K562 (cell line): Measurements from ENCODE around the gene MPPED2. TPM values are rescaled to one million over a fixed set of nuclear protein-coding genes. Genes with fewer than 3 reads are reported as not detected.

ENCODE experiments used
- POLR2AphosphoS5 ChIP-seq: IDR thresholded peaks from 2 replicates; pipeline ENCODE4 v1.6.1; 2011; ENCODE audit warnings: mild to moderate bottlenecking, low read depth, low read length, moderate library complexity; ENCODE audit not compliant: control insufficient read depth, insufficient read depth
- SMARCA5 ChIP-seq: fragments of 450-650 bp; IDR thresholded peaks from 2 replicates; pipeline ENCODE4 v1.6.1; 2016
- TEAD2 ChIP-seq: fragments of 450-650 bp; IDR thresholded peaks from 2 replicates; pipeline ENCODE4 v1.6.1; 2016; ENCODE audit warnings: missing genetic modification characterization, control low read depth, missing compliant biosample characterization
- polyA plus RNA-seq, 8 experiments: library from polyadenylated mRNA; depleted of rRNA in 4 of 8; stranded (reverse) in 5 of 8; unstranded in 3 of 8; fragments of >200 nt; fragmentation: Nextera tagmentation in 2 of 8; fragmentation: Illumina TruSeq in 1 of 8; extraction: Ambion mirVana in 2 of 8; extraction: Trizol in 1 of 8; gene quantifications; 2 replicates each; pipeline versions ENCODE4 v1.2.1 to v1.2.3, GENCODE V29; 2011 to 2014; ENCODE audit warnings: inconsistent platforms in 1 of 8, missing spikeins in 1 of 8
- total RNA-seq, 7 experiments: library from RNA; depleted of rRNA in 6 of 7; stranded (reverse); fragments of >200 nt in 6 of 7; fragmentation: Illumina TruSeq in 2 of 7; extraction: Trizol in 2 of 7; gene quantifications; 2 replicates each; pipeline versions ENCODE4 v1.2.1 to v1.2.3, GENCODE V29; 2011 to 2021; ENCODE audit warnings: low replicate concordance in 1 of 7
- TF ChIP-seq, protein P1 (sequence below): fragments of 250-450 bp; sonication (Bioruptor Pico); IDR thresholded peaks from 2 replicates; pipeline ENCODE4 v1.5.0; 2021; ENCODE audit warnings: mild to moderate bottlenecking, moderate library complexity
- TF ChIP-seq, protein P2 (sequence below), 3 experiments: fragments of 200-800 bp in 1 of 3; fragments of 250-450 bp in 1 of 3; fragments of 450-650 bp in 1 of 3; sonication (Bioruptor Pico) in 1 of 3; sonication (Bioruptor generic) in 1 of 3; formaldehyde crosslinking in 1 of 3; IDR thresholded peaks; 2 replicates each; pipeline versions ENCODE4 v1.6.1 to v1.8.0; 2016 to 2022; ENCODE audit warnings: mild to moderate bottlenecking in 2 of 3, missing genetic modification characterization in 2 of 3, missing compliant biosample characterization in 1 of 3, moderate library complexity in 1 of 3

Gene MPPED2
- total and polyA plus RNA-seq, 9 of the 15 experiments (the other 6 are each of a cell fraction or from before 2014, with no cell fraction given), result not detected

DNA sequence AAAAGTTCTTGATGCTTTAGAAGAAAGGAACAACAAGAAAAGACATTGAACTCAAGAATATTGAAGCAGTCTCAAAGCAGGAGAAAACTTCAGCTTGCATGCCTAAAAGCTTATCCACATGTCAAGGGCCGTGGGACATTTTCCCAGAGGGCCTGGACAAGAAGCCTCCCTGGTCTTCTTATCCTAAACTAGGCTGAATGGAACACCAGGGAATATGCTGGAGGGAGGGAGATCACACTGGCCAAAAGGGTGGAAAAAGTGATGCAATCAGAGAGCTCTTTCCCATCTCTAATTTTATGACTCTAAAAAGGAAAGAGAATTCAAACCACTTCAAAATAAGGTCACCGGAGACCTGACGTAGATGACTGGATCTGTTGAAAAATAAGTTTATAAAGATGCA lies 107.2 kb downstream of the MPPED2 start (continued):
- TF ChIP-seq, protein P1, sequence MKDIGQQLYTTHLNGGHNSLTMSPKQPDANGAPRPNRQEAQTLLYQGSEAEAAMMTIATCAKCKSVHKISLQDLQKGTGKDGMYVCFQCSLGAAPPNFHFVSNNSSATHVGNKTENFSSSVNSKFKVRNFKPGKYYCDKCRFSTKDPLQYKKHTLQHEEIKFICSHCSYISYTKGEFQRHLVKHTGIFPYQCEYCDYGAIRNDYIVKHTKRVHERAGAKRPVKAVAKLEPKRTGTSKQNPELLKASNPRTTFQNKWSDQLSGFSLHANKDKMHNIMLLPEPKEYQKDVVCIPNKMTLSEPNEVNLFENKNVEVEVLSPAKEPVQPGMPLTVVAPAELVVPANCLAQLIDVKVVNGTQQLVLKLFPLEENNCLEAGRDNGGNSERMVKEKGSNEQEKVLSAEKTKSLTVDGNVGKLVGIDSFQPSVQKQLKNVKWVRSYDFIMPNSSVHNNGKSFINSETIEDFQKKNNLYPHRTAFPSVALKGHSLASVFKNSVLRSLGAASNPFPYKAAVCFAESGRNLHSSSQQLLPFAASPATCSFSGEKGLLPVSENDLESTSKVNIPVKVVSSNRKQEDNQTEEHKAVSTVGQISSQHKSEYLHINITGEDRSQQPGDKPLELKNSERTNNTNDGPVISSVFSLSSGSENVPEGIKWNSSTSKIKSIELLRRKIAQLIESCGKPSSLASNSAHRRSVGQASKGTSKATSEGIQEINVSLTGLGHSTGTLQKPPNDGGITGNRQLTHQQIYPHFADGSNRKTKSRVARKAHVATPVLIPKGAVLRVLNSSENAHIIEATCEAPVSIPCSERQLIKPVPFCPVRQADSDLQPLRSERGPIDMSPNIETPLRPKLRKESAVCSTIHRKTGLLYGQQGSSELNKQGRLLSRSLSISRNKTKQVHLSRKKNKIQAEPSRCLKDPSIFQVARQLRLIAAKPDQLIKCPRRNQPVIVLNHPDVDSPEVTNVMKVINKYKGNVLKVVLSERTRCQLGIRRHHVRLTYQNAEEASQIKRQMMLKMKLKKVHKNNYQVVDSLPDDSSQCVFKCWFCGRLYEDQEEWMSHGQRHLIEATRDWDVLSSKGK (CRISPR knock-in tag), result no peak
- TF ChIP-seq TEAD2 (tag) (no peak), SMARCA5 (no peak), POLR2AphosphoS5 (no peak)
- TF ChIP-seq, protein P2, sequence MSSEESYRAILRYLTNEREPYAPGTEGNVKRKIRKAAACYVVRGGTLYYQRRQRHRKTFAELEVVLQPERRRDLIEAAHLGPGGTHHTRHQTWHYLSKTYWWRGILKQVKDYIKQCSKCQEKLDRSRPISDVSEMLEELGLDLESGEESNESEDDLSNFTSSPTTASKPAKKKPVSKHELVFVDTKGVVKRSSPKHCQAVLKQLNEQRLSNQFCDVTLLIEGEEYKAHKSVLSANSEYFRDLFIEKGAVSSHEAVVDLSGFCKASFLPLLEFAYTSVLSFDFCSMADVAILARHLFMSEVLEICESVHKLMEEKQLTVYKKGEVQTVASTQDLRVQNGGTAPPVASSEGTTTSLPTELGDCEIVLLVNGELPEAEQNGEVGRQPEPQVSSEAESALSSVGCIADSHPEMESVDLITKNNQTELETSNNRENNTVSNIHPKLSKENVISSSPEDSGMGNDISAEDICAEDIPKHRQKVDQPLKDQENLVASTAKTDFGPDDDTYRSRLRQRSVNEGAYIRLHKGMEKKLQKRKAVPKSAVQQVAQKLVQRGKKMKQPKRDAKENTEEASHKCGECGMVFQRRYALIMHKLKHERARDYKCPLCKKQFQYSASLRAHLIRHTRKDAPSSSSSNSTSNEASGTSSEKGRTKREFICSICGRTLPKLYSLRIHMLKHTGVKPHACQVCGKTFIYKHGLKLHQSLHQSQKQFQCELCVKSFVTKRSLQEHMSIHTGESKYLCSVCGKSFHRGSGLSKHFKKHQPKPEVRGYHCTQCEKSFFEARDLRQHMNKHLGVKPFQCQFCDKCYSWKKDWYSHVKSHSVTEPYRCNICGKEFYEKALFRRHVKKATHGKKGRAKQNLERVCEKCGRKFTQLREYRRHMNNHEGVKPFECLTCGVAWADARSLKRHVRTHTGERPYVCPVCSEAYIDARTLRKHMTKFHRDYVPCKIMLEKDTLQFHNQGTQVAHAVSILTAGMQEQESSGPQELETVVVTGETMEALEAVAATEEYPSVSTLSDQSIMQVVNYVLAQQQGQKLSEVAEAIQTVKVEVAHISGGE (CRISPR knock-in tag; IDR thresholded peaks at IDR 0.05), result no peak
